ENCODE results near the gene NRG2. TPM values are rescaled to one million over a fixed set of nuclear protein-coding genes. Genes with fewer than 3 reads are reported as not detected.

The NRG2 gene
- total RNA-seq, 1 experiment from 2014 or later: not detected

- ChIA-PET POLR2A (ENCODE audit: low non-redundant PET) (interaction anchor here (0.5 kb wide), 1 partner anchor 1728 kb away, joined by 3 read pairs; no protein-coding TSS in a partner anchor), CTCF (no interaction called here)
- Histone ChIP-seq H3K4me3 (ENCODE audit: low read depth, low read length, poor library complexity, severe bottlenecking) (no peak overlapping the region), H3K4me1 (ENCODE audit: insufficient read depth, low read length, poor library complexity, severe bottlenecking) (no peaks in the 10 kb centered on the region), H3K36me3 (ENCODE audit: insufficient read depth, low read length, poor library complexity, severe bottlenecking) (no peaks in the 10 kb centered on the region), H3K27me3 (replicated peaks; ENCODE audit: insufficient read depth, low read depth, low read length, poor library complexity) (peaks cover 52% of the 10 kb centered on the region), H3K9me3 (ENCODE audit: low read depth, low read length, poor library complexity, severe bottlenecking) (no peaks in the 10 kb centered on the region), H3K27ac (ENCODE audit: low read depth, low read length, poor library complexity, severe bottlenecking) (no peak overlapping the region)
- intact Hi-C loops (cut with micrococcal nuclease; ENCODE audit: unreplicated experiment): no loop called here
- TF ChIP-seq EZH2 (IDR thresholded peaks at IDR 0.05; ENCODE audit: borderline replicate concordance, low read depth, low read length, poor library complexity, severe bottlenecking) (no peak), CTCF (conservative IDR thresholded peaks at IDR 0.05; ENCODE audit: low read depth, low read length) (no peak)
- DNase-seq (ENCODE audit: low spot score): no peak
- no TSS peak for BruUV-seq (replicated peaks)
Measured at GRCh38 chr5:139915834-139916233, 127.3 kb downstream of the NRG2 start.

GRCh38 chr5:139915266-139915665 lies 127.8 kb downstream of the NRG2 start:
- intact Hi-C loops (cut with micrococcal nuclease; ENCODE audit: unreplicated experiment): no loop called here
- Histone ChIP-seq H3K4me1 (ENCODE audit: insufficient read depth, low read length, poor library complexity, severe bottlenecking) (no peaks in the 10 kb centered on the region), H3K4me3 (ENCODE audit: low read depth, low read length, poor library complexity, severe bottlenecking) (no peak overlapping the region), H3K36me3 (ENCODE audit: insufficient read depth, low read length, poor library complexity, severe bottlenecking) (no peaks in the 10 kb centered on the region), H3K27ac (ENCODE audit: low read depth, low read length, poor library complexity, severe bottlenecking) (no peak overlapping the region), H3K27me3 (replicated peaks; ENCODE audit: insufficient read depth, low read depth, low read length, poor library complexity) (peaks cover 47% of the 10 kb centered on the region), H3K9me3 (ENCODE audit: low read depth, low read length, poor library complexity, severe bottlenecking) (no peaks in the 10 kb centered on the region)
- TF ChIP-seq CTCF (conservative IDR thresholded peaks at IDR 0.05; ENCODE audit: low read depth, low read length) (no peak), EZH2 (IDR thresholded peaks at IDR 0.05; ENCODE audit: borderline replicate concordance, low read depth, low read length, poor library complexity, severe bottlenecking) (no peak)
- ChIA-PET POLR2A (ENCODE audit: low non-redundant PET) (no interaction called here), CTCF (no interaction called here)
- DNase-seq (ENCODE audit: low spot score): no peak
- no TSS peak for BruUV-seq (replicated peaks)

DNA sequence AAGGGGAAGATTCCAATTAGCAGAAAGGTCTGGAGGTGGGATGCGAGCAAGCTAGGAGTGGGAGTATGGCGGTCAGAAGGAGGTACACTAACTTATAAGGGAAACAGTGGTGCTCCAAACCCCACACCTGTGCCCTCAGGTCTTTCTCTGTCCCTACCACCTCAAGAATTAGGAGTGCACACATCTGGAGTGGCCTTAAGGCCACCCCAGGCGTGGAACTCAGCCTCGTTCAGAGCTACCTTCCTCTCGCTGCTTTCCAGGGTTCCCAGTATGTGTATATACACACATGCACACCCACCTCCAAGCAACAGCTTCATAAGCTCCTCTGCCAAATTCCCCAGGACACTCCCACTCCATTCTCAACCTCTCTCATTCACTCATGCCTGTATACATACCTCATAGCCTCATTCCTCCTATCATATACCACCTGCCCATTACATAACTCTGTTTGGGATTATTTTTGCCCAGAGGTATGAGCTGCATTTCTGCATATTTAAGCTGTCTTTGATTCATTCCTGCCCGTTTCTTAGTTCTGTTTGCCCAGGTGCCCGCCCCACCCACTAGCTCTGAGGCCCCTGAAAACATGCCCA lies 128.8 kb downstream of the NRG2 start:
- H3K9me3 ChIP-seq (ENCODE audit: low read depth, low read length, poor library complexity, severe bottlenecking): no peaks in the 10 kb centered on the region
- H3K4me1 ChIP-seq (ENCODE audit: insufficient read depth, low read length, poor library complexity, severe bottlenecking): no peaks in the 10 kb centered on the region
- DNase-seq (ENCODE audit: low spot score): no peak
- CTCF ChIA-PET: no interaction called here
- no peaks in the 10 kb centered on the region for H3K36me3 ChIP-seq (ENCODE audit: insufficient read depth, low read length, poor library complexity, severe bottlenecking)
- no peak overlapping the region for H3K27ac ChIP-seq (ENCODE audit: low read depth, low read length, poor library complexity, severe bottlenecking)
- no peak overlapping the region for H3K4me3 ChIP-seq (ENCODE audit: low read depth, low read length, poor library complexity, severe bottlenecking)
- peaks cover 39% of the 10 kb centered on the region for H3K27me3 ChIP-seq (replicated peaks; ENCODE audit: insufficient read depth, low read depth, low read length, poor library complexity)
- no peak for TF ChIP-seq CTCF (conservative IDR thresholded peaks at IDR 0.05; ENCODE audit: low read depth, low read length)
- TF ChIP-seq EZH2 (IDR thresholded peaks at IDR 0.05; ENCODE audit: borderline replicate concordance, low read depth, low read length, poor library complexity, severe bottlenecking): no peak
- BruUV-seq (replicated peaks): no TSS peak
- intact Hi-C loops (cut with micrococcal nuclease; ENCODE audit: unreplicated experiment): no loop called here
- POLR2A ChIA-PET (ENCODE audit: low non-redundant PET): no interaction called here
